ENCODE measurements around the gene UGT1A8.
"Not testable (repeated sequence)": the region's sequence is repeated elsewhere in the genome, so short reads cannot be mapped to it uniquely, and the experiment has no call there.

Gene UGT1A8

DNA sequence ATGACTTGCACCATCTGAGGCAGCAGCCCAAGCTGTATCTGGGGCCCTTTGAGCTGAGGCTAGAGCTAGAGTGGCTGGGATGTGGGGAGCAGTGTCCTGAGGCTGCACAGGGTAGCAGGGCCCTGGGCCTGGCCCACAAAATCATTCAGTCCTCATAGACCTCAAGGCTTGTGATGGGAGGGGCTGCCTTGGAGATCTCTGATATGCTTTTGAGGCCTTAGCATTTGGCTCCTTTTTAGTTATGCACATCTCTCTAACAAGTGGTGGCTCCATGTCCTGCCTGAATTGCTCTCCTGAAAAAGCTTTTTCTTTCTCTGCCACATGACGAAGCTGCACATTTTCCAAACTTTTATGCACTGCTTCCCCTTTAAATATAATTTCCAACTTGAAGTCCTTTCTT lies 11.8 kb upstream of the UGT1A8 start:
- no peak overlapping the region for H2BK5ac ChIP-seq (ENCODE audit: low read length)
- no peak overlapping the region for H2AK5ac ChIP-seq (ENCODE audit: low read depth, low read length)
- H3K9me3 ChIP-seq (replicated peaks in 1 of 2; ENCODE audit: control insufficient read depth in 2 of 2, insufficient read depth in 1 of 2, low read depth in 1 of 2, low read length in 2 of 2), result peaks cover 0 to 2% of the 10 kb centered on the region in 2 donors
- no peaks in the 10 kb centered on the region for H3K36me3 ChIP-seq (replicated peaks in 1 of 2; ENCODE audit: control insufficient read depth in 2 of 2, insufficient read depth in 2 of 2, low read length in 2 of 2)
- H3K27me3 ChIP-seq (ENCODE audit: control insufficient read depth in 3 of 3, insufficient read depth in 3 of 3, low read depth in 1 of 3, low read length in 3 of 3), result peaks cover 0 to 3% (median 0%) of the 10 kb centered on the region in 3 experiments
- no peak overlapping the region for H4K91ac ChIP-seq (ENCODE audit: low read depth, low read length, poor library complexity)
- H3K14ac ChIP-seq (ENCODE audit: low read length), result no peak overlapping the region
- H3K4ac ChIP-seq (ENCODE audit: low read length), result no peak overlapping the region
- DNase-seq (ENCODE audit: low spot score), result no peak
- no peak overlapping the region for H3K4me2 ChIP-seq (ENCODE audit: insufficient read depth, low read length, poor library complexity, severe bottlenecking)
- H3K4me1 ChIP-seq (ENCODE audit: control insufficient read depth in 2 of 2, insufficient read depth in 1 of 2, low read depth in 1 of 2, low read length in 2 of 2), result no peaks in the 10 kb centered on the region
- no peak overlapping the region for H4K8ac ChIP-seq (ENCODE audit: low read depth, low read length)
- H2BK12ac ChIP-seq (ENCODE audit: low read length), result no peak overlapping the region
- no peak overlapping the region for H3K23ac ChIP-seq (ENCODE audit: low read depth, low read length, poor library complexity)
- H2AFZ ChIP-seq (ENCODE audit: low read length), result no peak overlapping the region
- no peak overlapping the region for H2BK120ac ChIP-seq (ENCODE audit: low read depth, low read length)
- no peak overlapping the region for H2BK15ac ChIP-seq (ENCODE audit: low read length)
- H3K4me3 ChIP-seq (ENCODE audit: low read length in 2 of 2), result no peak overlapping the region
- no peak overlapping the region for H3K9ac ChIP-seq (ENCODE audit: low read depth, low read length, poor library complexity)
- H3K18ac ChIP-seq (ENCODE audit: low read length), result no peak overlapping the region
- no CpG with 5 or more reads among the region's 1 CpG for WGBS, 2 donors (ENCODE audit: extremely low coverage in 2 of 2, insufficient read length in 2 of 2, insufficient replicate concordance in 1 of 2)
- H3K27ac ChIP-seq (replicated peaks; ENCODE audit: low read length), result no peak overlapping the region
- no peaks in the 10 kb centered on the region for H3K79me1 ChIP-seq (ENCODE audit: low read depth, low read length)

DNA sequence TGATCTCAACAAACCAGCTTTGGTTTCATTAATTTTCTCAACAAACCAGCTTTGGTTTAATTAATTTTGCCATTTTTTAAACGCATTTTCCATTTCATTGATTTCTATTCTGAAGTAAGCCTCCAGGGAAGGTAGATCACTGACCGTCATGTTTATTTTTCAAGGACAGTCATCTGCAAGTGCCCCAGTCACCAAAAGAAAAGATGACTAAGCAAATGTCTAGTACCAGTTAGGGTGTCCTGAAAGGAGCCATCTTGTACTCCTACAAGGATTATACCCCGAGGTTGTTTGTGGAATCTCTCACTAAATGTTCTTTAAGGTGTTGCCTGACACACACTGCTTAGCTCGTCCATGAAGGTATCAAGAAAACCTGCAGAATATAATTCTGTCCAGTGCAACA lies 6.1 kb upstream of the UGT1A8 start:
- Histone ChIP-seq H3K9me3 (replicated peaks in 1 of 2; ENCODE audit: control insufficient read depth in 2 of 2, insufficient read depth in 1 of 2, low read depth in 1 of 2, low read length in 2 of 2) (peaks cover 0 to 2% of the 10 kb centered on the region in 2 donors), H2BK5ac (ENCODE audit: low read length) (no peak overlapping the region), H3K4me3 (ENCODE audit: low read length in 2 of 2) (no peak overlapping the region), H2BK120ac (ENCODE audit: low read depth, low read length) (no peak overlapping the region), H3K4ac (ENCODE audit: low read length) (no peak overlapping the region), H3K14ac (ENCODE audit: low read length) (no peak overlapping the region), H3K27ac (replicated peaks; ENCODE audit: low read length) (no peak overlapping the region), H2BK15ac (ENCODE audit: low read length) (no peak overlapping the region), H2AFZ (ENCODE audit: low read length) (no peak overlapping the region), H3K36me3 (replicated peaks in 1 of 2; ENCODE audit: control insufficient read depth in 2 of 2, insufficient read depth in 2 of 2, low read length in 2 of 2) (no peaks in the 10 kb centered on the region), H3K23ac (ENCODE audit: low read depth, low read length, poor library complexity) (no peak overlapping the region), H3K18ac (ENCODE audit: low read length) (no peak overlapping the region), H3K9ac (ENCODE audit: low read depth, low read length, poor library complexity) (no peak overlapping the region), H3K27me3 (ENCODE audit: control insufficient read depth in 3 of 3, insufficient read depth in 3 of 3, low read depth in 1 of 3, low read length in 3 of 3) (no peaks in the 10 kb centered on the region), H4K8ac (ENCODE audit: low read depth, low read length) (no peak overlapping the region), H3K79me1 (ENCODE audit: low read depth, low read length) (no peaks in the 10 kb centered on the region), H2AK5ac (ENCODE audit: low read depth, low read length) (no peak overlapping the region), H3K4me1 (ENCODE audit: control insufficient read depth in 2 of 2, insufficient read depth in 1 of 2, low read depth in 1 of 2, low read length in 2 of 2) (no peaks in the 10 kb centered on the region), H4K91ac (ENCODE audit: low read depth, low read length, poor library complexity) (no peak overlapping the region), H2BK12ac (ENCODE audit: low read length) (no peak overlapping the region), H3K4me2 (ENCODE audit: insufficient read depth, low read length, poor library complexity, severe bottlenecking) (no peak overlapping the region)
- no CpG with 5 or more reads among the region's 4 CpGs for WGBS, 2 donors (ENCODE audit: extremely low coverage in 2 of 2, insufficient read length in 2 of 2, insufficient replicate concordance in 1 of 2)
- no peak for DNase-seq (ENCODE audit: low spot score)

DNA sequence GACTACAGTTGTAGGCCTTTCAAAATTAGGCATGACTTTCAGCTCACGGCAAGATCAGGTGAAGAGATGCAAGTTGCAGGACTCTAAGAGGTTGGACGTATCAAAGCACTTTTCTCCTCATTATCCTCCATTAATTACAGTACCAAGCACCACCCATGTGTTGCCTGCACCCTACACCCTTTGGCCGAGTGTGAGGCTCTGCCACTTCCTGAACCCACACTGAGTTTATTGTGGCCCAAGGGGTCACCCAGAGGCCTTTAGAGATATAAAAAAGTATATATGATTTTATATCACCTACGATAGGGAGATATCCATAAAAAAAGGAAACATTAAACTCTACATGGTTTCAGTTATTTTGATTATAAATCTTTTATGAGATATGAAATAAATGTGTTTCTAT lies 2.8 kb downstream of the UGT1A8 start:
- H3K4me2 ChIP-seq (ENCODE audit: insufficient read depth, low read length, poor library complexity, severe bottlenecking), result no peak overlapping the region
- no peak overlapping the region for H2BK15ac ChIP-seq (ENCODE audit: low read length)
- H3K36me3 ChIP-seq (replicated peaks in 1 of 2; ENCODE audit: control insufficient read depth in 2 of 2, insufficient read depth in 2 of 2, low read length in 2 of 2), result no peaks in the 10 kb centered on the region
- no peak overlapping the region for H4K91ac ChIP-seq (ENCODE audit: low read depth, low read length, poor library complexity)
- H2AFZ ChIP-seq (ENCODE audit: low read length), result no peak overlapping the region
- no peak overlapping the region for H4K8ac ChIP-seq (ENCODE audit: low read depth, low read length)
- no peak overlapping the region for H3K4me3 ChIP-seq (ENCODE audit: low read length in 2 of 2)
- DNase-seq (ENCODE audit: low spot score), result no peak
- H2BK120ac ChIP-seq (ENCODE audit: low read depth, low read length), result no peak overlapping the region
- no peaks in the 10 kb centered on the region for H3K79me1 ChIP-seq (ENCODE audit: low read depth, low read length)
- no peak overlapping the region for H3K18ac ChIP-seq (ENCODE audit: low read length)
- H2BK5ac ChIP-seq (ENCODE audit: low read length), result no peak overlapping the region
- H3K9me3 ChIP-seq (replicated peaks in 1 of 2; ENCODE audit: control insufficient read depth in 2 of 2, insufficient read depth in 1 of 2, low read depth in 1 of 2, low read length in 2 of 2), result peaks cover 0 to 1% of the 10 kb centered on the region in 2 donors
- H3K27me3 ChIP-seq (ENCODE audit: control insufficient read depth in 3 of 3, insufficient read depth in 3 of 3, low read depth in 1 of 3, low read length in 3 of 3), result no peaks in the 10 kb centered on the region
- H3K4me1 ChIP-seq (ENCODE audit: control insufficient read depth in 2 of 2, insufficient read depth in 1 of 2, low read depth in 1 of 2, low read length in 2 of 2), result no peaks in the 10 kb centered on the region
- H2AK5ac ChIP-seq (ENCODE audit: low read depth, low read length), result no peak overlapping the region
- H3K23ac ChIP-seq (ENCODE audit: low read depth, low read length, poor library complexity), result no peak overlapping the region
- no CpG with 5 or more reads among the region's 4 CpGs for WGBS, 2 donors (ENCODE audit: extremely low coverage in 2 of 2, insufficient read length in 2 of 2, insufficient replicate concordance in 1 of 2)
- H3K14ac ChIP-seq (ENCODE audit: low read length), result no peak overlapping the region
- H3K27ac ChIP-seq (replicated peaks; ENCODE audit: low read length), result no peak overlapping the region
- no peak overlapping the region for H3K9ac ChIP-seq (ENCODE audit: low read depth, low read length, poor library complexity)
- no peak overlapping the region for H2BK12ac ChIP-seq (ENCODE audit: low read length)
- no peak overlapping the region for H3K4ac ChIP-seq (ENCODE audit: low read length)

DNA sequence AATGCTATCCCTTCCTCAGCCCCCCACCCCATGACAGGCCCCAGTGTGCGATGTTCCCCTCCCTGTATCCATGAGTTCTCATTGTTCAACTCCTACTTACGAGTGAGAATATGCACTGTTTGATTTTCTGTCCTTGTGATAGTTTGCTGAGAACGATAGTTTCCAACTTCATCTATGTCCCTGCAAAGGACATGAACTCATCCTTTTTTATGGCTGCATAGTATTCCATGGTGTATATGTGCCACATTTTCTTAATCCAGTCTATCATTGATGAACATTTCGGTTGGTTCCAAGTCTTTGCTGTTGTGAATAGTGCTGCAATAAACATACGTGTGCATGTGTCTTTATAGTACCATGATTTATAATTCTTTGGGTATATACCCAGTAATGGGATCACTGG lies 4.4 kb downstream of the UGT1A8 start:
- H3K14ac ChIP-seq (ENCODE audit: low read length); H3K4me2 ChIP-seq (ENCODE audit: insufficient read depth, low read length, poor library complexity, severe bottlenecking); H3K4me3 ChIP-seq (ENCODE audit: low read length in 2 of 2); H2AFZ ChIP-seq (ENCODE audit: low read length); H4K8ac ChIP-seq (ENCODE audit: low read depth, low read length); H2BK12ac ChIP-seq (ENCODE audit: low read length); H3K4ac ChIP-seq (ENCODE audit: low read length); H3K4me1 ChIP-seq (ENCODE audit: control insufficient read depth in 2 of 2, insufficient read depth in 1 of 2, low read depth in 1 of 2, low read length in 2 of 2); H2AK5ac ChIP-seq (ENCODE audit: low read depth, low read length); H3K27ac ChIP-seq (replicated peaks; ENCODE audit: low read length); H2BK5ac ChIP-seq (ENCODE audit: low read length); H2BK15ac ChIP-seq (ENCODE audit: low read length); DNase-seq (ENCODE audit: low spot score); H4K91ac ChIP-seq (ENCODE audit: low read depth, low read length, poor library complexity); H3K18ac ChIP-seq (ENCODE audit: low read length); H3K36me3 ChIP-seq (replicated peaks in 1 of 2; ENCODE audit: control insufficient read depth in 2 of 2, insufficient read depth in 2 of 2, low read length in 2 of 2); H3K23ac ChIP-seq (ENCODE audit: low read depth, low read length, poor library complexity); H3K27me3 ChIP-seq (ENCODE audit: control insufficient read depth in 3 of 3, insufficient read depth in 3 of 3, low read depth in 1 of 3, low read length in 3 of 3); H3K9me3 ChIP-seq (replicated peaks in 1 of 2; ENCODE audit: control insufficient read depth in 2 of 2, insufficient read depth in 1 of 2, low read depth in 1 of 2, low read length in 2 of 2); H3K9ac ChIP-seq (ENCODE audit: low read depth, low read length, poor library complexity); H2BK120ac ChIP-seq (ENCODE audit: low read depth, low read length); H3K79me1 ChIP-seq (ENCODE audit: low read depth, low read length): not testable (repeated sequence)
- no CpG with 5 or more reads among the region's 5 CpGs for WGBS, 2 donors (ENCODE audit: extremely low coverage in 2 of 2, insufficient read length in 2 of 2, insufficient replicate concordance in 1 of 2)

All from neuronal stem cell (in vitro differentiated cells).